ENCODE data around the gene NEU4. TPM values are rescaled to one million over a fixed set of nuclear protein-coding genes. Genes with fewer than 3 reads are reported as not detected.
A peak's percentile ranks its signal among the peaks of the same experiment; 100 is the strongest.
"Not testable (repeated sequence)": the region's sequence is repeated elsewhere in the genome, so short reads cannot be mapped to it uniquely, and the experiment has no call there.

The NEU4 gene
- total RNA-seq, 1 donor from 2014 or later = under 0.01 TPM

- DNase-seq (ENCODE audit: low read depth in 2 of 2) = no peak
These were observed 4.0 kb downstream of the NEU4 start for GRCh38 chr2:241812730-241813643.

GRCh38 chr2:241813644-241814392 lies 4.8 kb downstream of the NEU4 start:
- no peak for DNase-seq (ENCODE audit: low read depth in 2 of 2)

GRCh38 chr2:241814393-241814642 lies 5.3 kb downstream of the NEU4 start:
- no peak for DNase-seq (ENCODE audit: low read depth in 2 of 2)

GRCh38 chr2:241814643-241815476 lies 5.9 kb downstream of the NEU4 start:
- DNase-seq (ENCODE audit: low read depth in 2 of 2) = no peak

- DNase-seq (ENCODE audit: low read depth in 2 of 2) = no peak
These were observed 6.8 kb downstream of the NEU4 start for GRCh38 chr2:241815477-241816430.

- no peak for DNase-seq (ENCODE audit: low read depth in 2 of 2)
These were observed 7.6 kb downstream of the NEU4 start for GRCh38 chr2:241816431-241817121.

- DNase-seq (ENCODE audit: low read depth in 2 of 2) = peak in 1 of 2 donors; percentile 43
These were observed 8.3 kb downstream of the NEU4 start for GRCh38 chr2:241817126-241817820.

- DNase-seq (ENCODE audit: low read depth in 2 of 2) = not testable (repeated sequence)
These were observed 8.8 kb downstream of the NEU4 start for GRCh38 chr2:241817821-241818215.

- no peak for DNase-seq (ENCODE audit: low read depth in 2 of 2)
These were observed 9.4 kb downstream of the NEU4 start for GRCh38 chr2:241818229-241818942.

GRCh38 chr2:241818943-241819270 lies 9.9 kb downstream of the NEU4 start:
- DNase-seq (ENCODE audit: low read depth in 2 of 2) = no peak

GRCh38 chr2:241819947-241820624 lies 11.1 kb downstream of the NEU4 start:
- DNase-seq (ENCODE audit: low read depth in 2 of 2) = not testable (repeated sequence)

GRCh38 chr2:241820625-241821384 lies 11.8 kb downstream of the NEU4 start:
- DNase-seq (ENCODE audit: low read depth in 2 of 2) = no peak

GRCh38 chr2:241821460-241822263 lies 12.7 kb downstream of the NEU4 start:
- peak in 1 of 2 donors; percentile 28 for DNase-seq (ENCODE audit: low read depth in 2 of 2)

- no peak for DNase-seq (ENCODE audit: low read depth in 2 of 2)
These were observed 13.3 kb downstream of the NEU4 start for GRCh38 chr2:241822264-241822623.

GRCh38 chr2:241823531-241824437 lies 14.8 kb downstream of the NEU4 start:
- DNase-seq (ENCODE audit: low read depth in 2 of 2) = not testable (repeated sequence)

- DNase-seq (ENCODE audit: low read depth in 2 of 2) = no peak
These were observed 18.4 kb downstream of the NEU4 start for GRCh38 chr2:241827394-241827793.

Data from lung microvascular endothelial cell (primary cell).